ENCODE measurements around the gene COL7A1.
A peak's percentile ranks its signal among the peaks of the same experiment; 100 is the strongest.

Gene COL7A1

GRCh38 chr3:48516571-48516970 lies 78.6 kb downstream of the COL7A1 start:
- peaks cover 35% of the 10 kb centered on the region for H3K4me1 ChIP-seq (ENCODE audit: insufficient read depth, low read length, poor library complexity, severe bottlenecking)
- H3K9ac ChIP-seq (ENCODE audit: low read depth, low read length, poor library complexity, severe bottlenecking) = no peak overlapping the region
- no peak overlapping the region for H2AFZ ChIP-seq (ENCODE audit: low read length)
- no peaks in the 10 kb centered on the region for H3K27me3 ChIP-seq (ENCODE audit: insufficient read depth, low read length, poor library complexity, severe bottlenecking)
- H3K4me3 ChIP-seq (ENCODE audit: low read length, poor library complexity, severe bottlenecking) = no peak overlapping the region
- no peak for TF ChIP-seq CTCF (conservative IDR thresholded peaks at IDR 0.05; ENCODE audit: low read length)
- TF ChIP-seq EZH2phosphoT487 (IDR thresholded peaks at IDR 0.05; ENCODE audit: borderline replicate concordance) = no peak
- H3K79me2 ChIP-seq (ENCODE audit: insufficient read depth, low read length) = no peaks in the 10 kb centered on the region
- no peaks in the 10 kb centered on the region for H3K9me3 ChIP-seq (ENCODE audit: insufficient read depth, low read depth, low read length)
- no peaks in the 10 kb centered on the region for H3K9me2 ChIP-seq (replicated peaks; ENCODE audit: low read depth, low read length)
- H3K36me3 ChIP-seq (ENCODE audit: insufficient read depth, low read length) = peaks cover 10% of the 10 kb centered on the region; the same call in 1 of the 2 replicates
- H4K20me1 ChIP-seq (ENCODE audit: insufficient read depth, low read length, poor library complexity, severe bottlenecking) = no peaks in the 10 kb centered on the region
- no peak overlapping the region for H3K4me2 ChIP-seq (ENCODE audit: low read depth, low read length, poor library complexity, severe bottlenecking)
- H3F3A ChIP-seq (ENCODE audit: low read depth) = no peaks in the 10 kb centered on the region; the same call in 1 of the 2 replicates

GRCh38 chr3:48514431-48515227 lies 80.5 kb downstream of the COL7A1 start:
- Histone ChIP-seq H3K4me2 (ENCODE audit: low read depth, low read length, poor library complexity, severe bottlenecking) (peak overlapping the region; percentile 9), H4K20me1 (ENCODE audit: insufficient read depth, low read length, poor library complexity, severe bottlenecking) (no peaks in the 10 kb centered on the region), H3K9ac (ENCODE audit: low read depth, low read length, poor library complexity, severe bottlenecking) (no peak overlapping the region), H2AFZ (ENCODE audit: low read length) (no peak overlapping the region), H3K79me2 (ENCODE audit: insufficient read depth, low read length) (no peaks in the 10 kb centered on the region), H3K9me2 (replicated peaks; ENCODE audit: low read depth, low read length) (no peaks in the 10 kb centered on the region), H3K36me3 (ENCODE audit: insufficient read depth, low read length) (no peaks in the 10 kb centered on the region), H3K4me3 (ENCODE audit: low read length, poor library complexity, severe bottlenecking) (no peak overlapping the region), H3K4me1 (ENCODE audit: insufficient read depth, low read length, poor library complexity, severe bottlenecking) (peaks cover 30% of the 10 kb centered on the region), H3K27me3 (ENCODE audit: insufficient read depth, low read length, poor library complexity, severe bottlenecking) (no peaks in the 10 kb centered on the region), H3K9me3 (ENCODE audit: insufficient read depth, low read depth, low read length) (no peaks in the 10 kb centered on the region), H3F3A (ENCODE audit: low read depth) (no peaks in the 10 kb centered on the region; the same call in 1 of the 2 replicates)
- TF ChIP-seq CTCF (conservative IDR thresholded peaks at IDR 0.05; ENCODE audit: low read length) (no peak), EZH2phosphoT487 (IDR thresholded peaks at IDR 0.05; ENCODE audit: borderline replicate concordance) (no peak)
